Panc1 (cell line): ENCODE measurements around the gene ZNF710. TPM values are rescaled to one million over a fixed set of nuclear protein-coding genes. Genes with fewer than 3 reads are reported as not detected.

Experiments used
- ATAC-seq: fragments of 200-7000 bp; cut with Tn5 transposase; 2 replicates; pipeline ENCODE4 v1.9.1; 2020; ENCODE audit warnings: mild to moderate bottlenecking, moderate library complexity
- BruUV-seq: library from RNA; stranded (reverse); fragments of 400-500 nt; replicated peaks from 2 replicates; lab custom pipeline; 2021; lab: Mats Ljungman, UMichigan
- CTCF ChIA-PET: fragments of 300-600 bp; sonication (Branson Sonifier 250); formaldehyde crosslinking; loops from one replicate; lab custom pipeline; 2022; ENCODE audit warnings: antibody characterized with exemption; lab: Charles Lee
- POLR2A ChIA-PET: fragments of 300-600 bp; sonication (Branson Sonifier 250); formaldehyde crosslinking; loops from one replicate; lab custom pipeline; 2022; ENCODE audit warnings: antibody characterized with exemption; lab: Charles Lee
- DNase-seq: peaks from one replicate; pipeline ENCODE4 v3.0.0-alpha.2; 2010; ENCODE audit warnings: low read depth, low spot score
- H3K27ac ChIP-seq: 2 replicates; pipeline ENCODE4 v1.5.1; 2011; ENCODE audit warnings: mild to moderate bottlenecking, low read length, inconsistent platforms
- H3K27me3 ChIP-seq: fragments of 200-500 bp; sonication (Bioruptor generic); 2 replicates; pipeline ENCODE4 v1.6.0; 2014; ENCODE audit warnings: low read length, inconsistent platforms; ENCODE audit not compliant: control insufficient read depth, insufficient read depth
- H3K36me3 ChIP-seq: fragments of 200-500 bp; sonication (Bioruptor generic); 2 replicates; pipeline ENCODE4 v1.5.1; 2014; ENCODE audit warnings: inconsistent platforms, mild to moderate bottlenecking, low read length, moderate library complexity; ENCODE audit not compliant: control insufficient read depth, insufficient read depth
- H3K4me1 ChIP-seq: 2 replicates; pipeline ENCODE4 v1.5.1; 2011; ENCODE audit warnings: inconsistent platforms, mild to moderate bottlenecking, low read length, moderate library complexity; ENCODE audit not compliant: control insufficient read depth, insufficient read depth
- H3K4me3 ChIP-seq, 2 experiments: 2 replicates each; pipeline ENCODE4 v1.5.1; 2011 to 2012; ENCODE audit warnings: low read depth in 2 of 2, low read length in 2 of 2, mild to moderate bottlenecking in 2 of 2, inconsistent platforms in 1 of 2, moderate library complexity in 1 of 2
- H3K9me3 ChIP-seq: fragments of 200-500 bp; sonication (Bioruptor generic); 2 replicates; pipeline ENCODE4 v1.5.1; 2014; ENCODE audit warnings: low read depth, mild to moderate bottlenecking, inconsistent platforms, low read length, moderate library complexity; ENCODE audit not compliant: control insufficient read depth, insufficient read depth
- POLR2AphosphoS5 ChIP-seq: IDR thresholded peaks from 2 replicates; pipeline ENCODE4 v1.6.1; 2012; ENCODE audit warnings: mild to moderate bottlenecking, low read depth, low read length, moderate library complexity
- SIN3A ChIP-seq: IDR thresholded peaks from 2 replicates; pipeline ENCODE4 v1.6.1; 2012; ENCODE audit warnings: low read depth, mild to moderate bottlenecking, low read length, moderate library complexity, borderline replicate concordance; ENCODE audit not compliant: insufficient read depth
- TCF7L2 ChIP-seq: IDR thresholded peaks from 2 replicates; pipeline ENCODE4 v1.6.1; 2011; ENCODE audit warnings: mild to moderate bottlenecking, low read depth, low read length, inconsistent platforms
- in situ Hi-C: cut with HindIII; loops from 2 replicates; pipeline ENCODE4 v1.10.0; 2016; ENCODE audit warnings: low sequenced_read_pairs, low pct_unique_long_range_greater_than_20kb
- intact Hi-C: fragments of 100-400 bp; cut with micrococcal nuclease; formaldehyde crosslinking; loops from one replicate; pipeline ENCODE4 v1.10.0; 2022; ENCODE audit not compliant: unreplicated experiment
- total RNA-seq: library from RNA; stranded (reverse); gene quantifications from one replicate; pipeline ENCODE4 v1.2.1, GENCODE V29; 2021; ENCODE audit not compliant: unreplicated experiment
- TF ChIP-seq, protein P1 (sequence below): fragments of 450-650 bp; IDR thresholded peaks from 2 replicates; pipeline ENCODE4 v1.5.1; 2017; ENCODE audit warnings: mild to moderate bottlenecking
- TF ChIP-seq, protein P2 (sequence below), 2 experiments: IDR thresholded peaks; 2 replicates each; pipeline ENCODE4 v1.6.1; 2011 to 2012; ENCODE audit warnings: low read depth in 2 of 2, control low read depth in 1 of 2, low read length in 1 of 2, mild to moderate bottlenecking in 1 of 2, moderate library complexity in 1 of 2; ENCODE audit not compliant: insufficient read depth in 1 of 2

The ZNF710 gene
- total RNA-seq, 1 experiment from 2014 or later, result 15.8 TPM

DNA sequence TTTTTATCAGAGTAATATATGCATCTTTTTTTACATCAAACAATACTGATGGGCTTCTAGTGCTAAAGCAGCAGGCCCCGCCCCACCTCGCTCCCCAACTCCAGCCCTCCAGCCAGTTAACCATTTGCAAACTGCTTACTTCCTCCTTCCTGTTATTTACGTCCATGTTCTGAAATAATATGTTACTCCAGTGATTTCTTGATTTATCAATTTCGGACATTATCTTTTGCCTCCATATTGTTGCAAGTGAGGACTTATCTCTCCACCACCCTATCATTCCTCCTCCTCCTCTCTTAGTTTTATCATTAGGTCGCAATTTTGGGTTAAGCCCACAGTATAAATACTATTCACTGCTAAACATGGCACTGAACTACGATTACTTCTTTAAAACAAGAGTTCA is 39.5 kb downstream of the ZNF710 start:
- in situ Hi-C loops (no loop called here), intact Hi-C loops (no loop called here)
- TF ChIP-seq, protein P1, sequence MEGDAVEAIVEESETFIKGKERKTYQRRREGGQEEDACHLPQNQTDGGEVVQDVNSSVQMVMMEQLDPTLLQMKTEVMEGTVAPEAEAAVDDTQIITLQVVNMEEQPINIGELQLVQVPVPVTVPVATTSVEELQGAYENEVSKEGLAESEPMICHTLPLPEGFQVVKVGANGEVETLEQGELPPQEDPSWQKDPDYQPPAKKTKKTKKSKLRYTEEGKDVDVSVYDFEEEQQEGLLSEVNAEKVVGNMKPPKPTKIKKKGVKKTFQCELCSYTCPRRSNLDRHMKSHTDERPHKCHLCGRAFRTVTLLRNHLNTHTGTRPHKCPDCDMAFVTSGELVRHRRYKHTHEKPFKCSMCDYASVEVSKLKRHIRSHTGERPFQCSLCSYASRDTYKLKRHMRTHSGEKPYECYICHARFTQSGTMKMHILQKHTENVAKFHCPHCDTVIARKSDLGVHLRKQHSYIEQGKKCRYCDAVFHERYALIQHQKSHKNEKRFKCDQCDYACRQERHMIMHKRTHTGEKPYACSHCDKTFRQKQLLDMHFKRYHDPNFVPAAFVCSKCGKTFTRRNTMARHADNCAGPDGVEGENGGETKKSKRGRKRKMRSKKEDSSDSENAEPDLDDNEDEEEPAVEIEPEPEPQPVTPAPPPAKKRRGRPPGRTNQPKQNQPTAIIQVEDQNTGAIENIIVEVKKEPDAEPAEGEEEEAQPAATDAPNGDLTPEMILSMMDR, result no peak
- no peak for TF ChIP-seq TCF7L2
- TF ChIP-seq POLR2AphosphoS5, result no peak
- no peak for TF ChIP-seq SIN3A
- TF ChIP-seq, protein P2, sequence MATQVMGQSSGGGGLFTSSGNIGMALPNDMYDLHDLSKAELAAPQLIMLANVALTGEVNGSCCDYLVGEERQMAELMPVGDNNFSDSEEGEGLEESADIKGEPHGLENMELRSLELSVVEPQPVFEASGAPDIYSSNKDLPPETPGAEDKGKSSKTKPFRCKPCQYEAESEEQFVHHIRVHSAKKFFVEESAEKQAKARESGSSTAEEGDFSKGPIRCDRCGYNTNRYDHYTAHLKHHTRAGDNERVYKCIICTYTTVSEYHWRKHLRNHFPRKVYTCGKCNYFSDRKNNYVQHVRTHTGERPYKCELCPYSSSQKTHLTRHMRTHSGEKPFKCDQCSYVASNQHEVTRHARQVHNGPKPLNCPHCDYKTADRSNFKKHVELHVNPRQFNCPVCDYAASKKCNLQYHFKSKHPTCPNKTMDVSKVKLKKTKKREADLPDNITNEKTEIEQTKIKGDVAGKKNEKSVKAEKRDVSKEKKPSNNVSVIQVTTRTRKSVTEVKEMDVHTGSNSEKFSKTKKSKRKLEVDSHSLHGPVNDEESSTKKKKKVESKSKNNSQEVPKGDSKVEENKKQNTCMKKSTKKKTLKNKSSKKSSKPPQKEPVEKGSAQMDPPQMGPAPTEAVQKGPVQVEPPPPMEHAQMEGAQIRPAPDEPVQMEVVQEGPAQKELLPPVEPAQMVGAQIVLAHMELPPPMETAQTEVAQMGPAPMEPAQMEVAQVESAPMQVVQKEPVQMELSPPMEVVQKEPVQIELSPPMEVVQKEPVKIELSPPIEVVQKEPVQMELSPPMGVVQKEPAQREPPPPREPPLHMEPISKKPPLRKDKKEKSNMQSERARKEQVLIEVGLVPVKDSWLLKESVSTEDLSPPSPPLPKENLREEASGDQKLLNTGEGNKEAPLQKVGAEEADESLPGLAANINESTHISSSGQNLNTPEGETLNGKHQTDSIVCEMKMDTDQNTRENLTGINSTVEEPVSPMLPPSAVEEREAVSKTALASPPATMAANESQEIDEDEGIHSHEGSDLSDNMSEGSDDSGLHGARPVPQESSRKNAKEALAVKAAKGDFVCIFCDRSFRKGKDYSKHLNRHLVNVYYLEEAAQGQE (IDR thresholded peaks at IDR 0.05; ENCODE audit: insufficient read depth in 1 of 2, low read depth in 2 of 2, low read length in 1 of 2), result no peak
- DNase-seq, result no peak
- ChIA-PET POLR2A (interaction anchor here (0.5 kb wide), 1 partner anchor 16 kb away, joined by 7 read pairs; no protein-coding TSS in a partner anchor), CTCF (no interaction called here)
- no peak for ATAC-seq
- Histone ChIP-seq H3K27me3 (no peaks in the 10 kb centered on the region), H3K36me3 (no peaks in the 10 kb centered on the region), H3K9me3 (no peaks in the 10 kb centered on the region), H3K27ac (no peak overlapping the region), H3K4me3 (no peak overlapping the region), H3K4me1 (peaks cover 3% of the 10 kb centered on the region)
- BruUV-seq, result no TSS peak

DNA sequence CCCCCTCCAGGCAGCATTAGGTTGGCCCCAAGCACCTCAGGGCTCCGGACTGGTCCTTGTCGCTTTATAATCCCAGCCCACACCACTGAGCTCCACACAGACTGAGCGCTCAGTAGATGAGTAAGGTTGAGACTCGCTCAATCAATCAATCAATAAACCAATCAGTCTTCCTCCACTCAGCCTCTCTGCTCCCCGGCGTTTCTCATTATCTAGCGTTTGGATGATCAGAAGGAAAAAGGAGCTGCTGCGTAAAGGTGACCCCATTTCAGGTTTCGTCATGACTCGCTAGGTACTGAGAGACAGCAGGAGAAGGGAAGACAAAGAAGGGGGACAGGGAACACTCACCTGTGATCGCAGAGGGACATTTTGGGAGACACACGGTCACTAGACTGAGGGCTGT is 41.2 kb downstream of the ZNF710 start:
- no peak for ATAC-seq
- POLR2A ChIA-PET, result interaction anchor here (0.6 kb wide), 1 partner anchor 516 kb away, joined by 19 read pairs; no protein-coding TSS in a partner anchor
- TF ChIP-seq TCF7L2, result no peak
- no peak for TF ChIP-seq POLR2AphosphoS5
- TF ChIP-seq, protein P2 (IDR thresholded peaks at IDR 0.05; ENCODE audit: insufficient read depth in 1 of 2, low read depth in 2 of 2, low read length in 1 of 2), result no peak
- no peak for TF ChIP-seq SIN3A
- TF ChIP-seq, protein P1, result no peak
- Histone ChIP-seq H3K4me1 (no peaks in the 10 kb centered on the region; the same call in 1 of the 2 replicates), H3K4me3 (no peak overlapping the region), H3K27ac (no peak overlapping the region), H3K9me3 (no peaks in the 10 kb centered on the region), H3K36me3 (no peaks in the 10 kb centered on the region), H3K27me3 (no peaks in the 10 kb centered on the region)
- BruUV-seq, result no TSS peak
- no peak for DNase-seq
- CTCF ChIA-PET, result no interaction called here
- in situ Hi-C loops, result no loop called here
- intact Hi-C loops, result no loop called here
